Activated T-helper 2 cell treated with anti-CD3 and anti-CD28 coated beads, Interferon-gamma antibody, Interleukin-2, Interleukin-4, amounts not matched to agents 10 μg/mL and 5 μg/mL and 100 μg/mL, durations not matched to agents 14 hours and 24 hours and 36 hours (primary cell): ENCODE data around the gene SLC2A10. TPM values are rescaled to one million over a fixed set of nuclear protein-coding genes. Genes with fewer than 3 reads are reported as not detected.

Source experiments
- DNase-seq: peaks from one replicate; pipeline ENCODE4 v3.0.0; 2021; ENCODE audit warnings: low spot score
- H3K27ac Mint-ChIP-seq: one replicate; pipeline ENCODE4 v1.8.0; 2021; ENCODE audit warnings: mixed read lengths
- H3K27me3 Mint-ChIP-seq: one replicate; pipeline ENCODE4 v1.8.0; 2021; ENCODE audit warnings: low read depth, mixed read lengths
- H3K36me3 Mint-ChIP-seq: one replicate; pipeline ENCODE4 v1.8.0; 2021; ENCODE audit warnings: low read depth, mixed read lengths
- H3K4me1 Mint-ChIP-seq: one replicate; pipeline ENCODE4 v1.8.0; 2021; ENCODE audit warnings: low read depth, mixed read lengths
- H3K4me3 Mint-ChIP-seq: one replicate; pipeline ENCODE4 v1.8.0; 2021; ENCODE audit warnings: low read depth, mild to moderate bottlenecking, moderate library complexity, mixed read lengths
- H3K9me3 Mint-ChIP-seq: one replicate; pipeline ENCODE4 v1.8.0; 2021; ENCODE audit warnings: mixed read lengths
- intact Hi-C: fragments of 100-400 bp; cut with micrococcal nuclease; formaldehyde crosslinking; loops from one replicate; pipeline ENCODE4 v1.15.1; 2023
- total RNA-seq: library from RNA; stranded (reverse); gene quantifications from 2 replicates; pipeline ENCODE4 v1.2.3, GENCODE V29; 2022

Gene SLC2A10
- total RNA-seq, 1 donor from 2014 or later = not detected

GRCh38 chr20:46715292-46715756 is 5.9 kb downstream of the SLC2A10 start:
- Mint-ChIP-seq H3K4me3 (no peak overlapping the region), H3K27ac (no peak overlapping the region), H3K27me3 (peaks cover 14% of the 10 kb centered on the region), H3K36me3 (no peaks in the 10 kb centered on the region), H3K4me1 (no peaks in the 10 kb centered on the region), H3K9me3 (peaks cover 7% of the 10 kb centered on the region)
- DNase-seq = no peak
- intact Hi-C loops = no loop called here

- H3K27me3 Mint-ChIP-seq = peaks cover 5% of the 10 kb centered on the region
- H3K9me3 Mint-ChIP-seq = peaks cover 16% of the 10 kb centered on the region
- H3K4me3 Mint-ChIP-seq = no peak overlapping the region
- intact Hi-C loops = no loop called here
- no peaks in the 10 kb centered on the region for H3K36me3 Mint-ChIP-seq
- no peak for DNase-seq
- peaks cover 2% of the 10 kb centered on the region for H3K4me1 Mint-ChIP-seq
- H3K27ac Mint-ChIP-seq = no peak overlapping the region
Observed at GRCh38 chr20:46717818-46718541, 8.5 kb downstream of the SLC2A10 start.

GRCh38 chr20:46720019-46720418 is 10.6 kb downstream of the SLC2A10 start:
- Mint-ChIP-seq H3K4me3 (no peak overlapping the region), H3K27ac (no peak overlapping the region), H3K9me3 (peaks cover 16% of the 10 kb centered on the region), H3K4me1 (peaks cover 2% of the 10 kb centered on the region), H3K36me3 (no peaks in the 10 kb centered on the region), H3K27me3 (peaks cover 2% of the 10 kb centered on the region)
- intact Hi-C loops = no loop called here
- no peak for DNase-seq

GRCh38 chr20:46720776-46721425 is 11.5 kb downstream of the SLC2A10 start:
- no peak overlapping the region for H3K27ac Mint-ChIP-seq
- peaks cover 2% of the 10 kb centered on the region for H3K27me3 Mint-ChIP-seq
- peaks cover 16% of the 10 kb centered on the region for H3K9me3 Mint-ChIP-seq
- no peak for DNase-seq
- H3K4me3 Mint-ChIP-seq = no peak overlapping the region
- peaks cover 2% of the 10 kb centered on the region for H3K4me1 Mint-ChIP-seq
- H3K36me3 Mint-ChIP-seq = no peaks in the 10 kb centered on the region
- intact Hi-C loops = no loop called here

- Mint-ChIP-seq H3K27ac (no peak overlapping the region), H3K4me3 (no peak overlapping the region), H3K4me1 (peaks cover 2% of the 10 kb centered on the region), H3K9me3 (peaks cover 16% of the 10 kb centered on the region), H3K36me3 (no peaks in the 10 kb centered on the region), H3K27me3 (peaks cover 2% of the 10 kb centered on the region)
- intact Hi-C loops = no loop called here
- DNase-seq = no peak
Observed at GRCh38 chr20:46721476-46721875, 12.0 kb downstream of the SLC2A10 start.

GRCh38 chr20:46722450-46722849 is 13.0 kb downstream of the SLC2A10 start:
- H3K9me3 Mint-ChIP-seq = peaks cover 16% of the 10 kb centered on the region
- peaks cover 2% of the 10 kb centered on the region for H3K4me1 Mint-ChIP-seq
- peaks cover 2% of the 10 kb centered on the region for H3K27me3 Mint-ChIP-seq
- DNase-seq = no peak
- H3K4me3 Mint-ChIP-seq = no peak overlapping the region
- no peaks in the 10 kb centered on the region for H3K36me3 Mint-ChIP-seq
- no peak overlapping the region for H3K27ac Mint-ChIP-seq
- intact Hi-C loops = no loop called here

GRCh38 chr20:46723039-46723438 is 13.6 kb downstream of the SLC2A10 start:
- peaks cover 2% of the 10 kb centered on the region for H3K4me1 Mint-ChIP-seq

GRCh38 chr20:46724343-46724959 is 15.0 kb downstream of the SLC2A10 start:
- Mint-ChIP-seq H3K27ac (no peak overlapping the region), H3K36me3 (no peaks in the 10 kb centered on the region), H3K4me3 (no peak overlapping the region), H3K27me3 (peaks cover 2% of the 10 kb centered on the region), H3K9me3 (peaks cover 16% of the 10 kb centered on the region), H3K4me1 (peaks cover 2% of the 10 kb centered on the region)
- DNase-seq = no peak
- intact Hi-C loops = no loop called here

More at GRCh38 chr20:46723039-46723438, 13.6 kb downstream of the SLC2A10 start:
- H3K27ac Mint-ChIP-seq = no peak overlapping the region
- intact Hi-C loops = no loop called here
- DNase-seq = no peak
- H3K9me3 Mint-ChIP-seq = peaks cover 16% of the 10 kb centered on the region
- no peak overlapping the region for H3K4me3 Mint-ChIP-seq
- H3K36me3 Mint-ChIP-seq = no peaks in the 10 kb centered on the region
- H3K27me3 Mint-ChIP-seq = peaks cover 2% of the 10 kb centered on the region

- no peaks in the 10 kb centered on the region for H3K36me3 Mint-ChIP-seq
- intact Hi-C loops = no loop called here
- no peak overlapping the region for H3K27ac Mint-ChIP-seq
- H3K4me1 Mint-ChIP-seq = peaks cover 2% of the 10 kb centered on the region
- no peak for DNase-seq
- H3K27me3 Mint-ChIP-seq = peaks cover 2% of the 10 kb centered on the region
- no peak overlapping the region for H3K4me3 Mint-ChIP-seq
- H3K9me3 Mint-ChIP-seq = peaks cover 7% of the 10 kb centered on the region
Observed at GRCh38 chr20:46725186-46726165, 16.0 kb downstream of the SLC2A10 start.

GRCh38 chr20:46731770-46732169 is 22.3 kb downstream of the SLC2A10 start:
- no peaks in the 10 kb centered on the region for H3K9me3 Mint-ChIP-seq
- intact Hi-C loops = no loop called here
- no peak overlapping the region for H3K4me3 Mint-ChIP-seq

GRCh38 chr20:46735436-46735835 is 26.0 kb downstream of the SLC2A10 start:
- H3K36me3 Mint-ChIP-seq = no peaks in the 10 kb centered on the region
- DNase-seq = no peak
- no peak overlapping the region for H3K4me3 Mint-ChIP-seq
- H3K27me3 Mint-ChIP-seq = peaks cover 7% of the 10 kb centered on the region
- H3K9me3 Mint-ChIP-seq = no peaks in the 10 kb centered on the region
- no peaks in the 10 kb centered on the region for H3K4me1 Mint-ChIP-seq
- intact Hi-C loops = no loop called here
- no peak overlapping the region for H3K27ac Mint-ChIP-seq

More at GRCh38 chr20:46731770-46732169, 22.3 kb downstream of the SLC2A10 start:
- Mint-ChIP-seq H3K27me3 (no peaks in the 10 kb centered on the region), H3K36me3 (no peaks in the 10 kb centered on the region), H3K27ac (no peak overlapping the region), H3K4me1 (no peaks in the 10 kb centered on the region)
- no peak for DNase-seq
